HepG2 (cell line): Measurements from ENCODE around the gene FASTK. TPM values are rescaled to one million over a fixed set of nuclear protein-coding genes. Genes with fewer than 3 reads are reported as not detected.

Experiments
- BRCA1 ChIP-seq: sonication (generic); formaldehyde crosslinking; IDR thresholded peaks from 2 replicates; pipeline ENCODE4 v1.4.0; 2020; ENCODE audit warnings: missing genetic modification reagents
- HNRNPLL ChIP-seq: fragments of 200-400 bp; formaldehyde crosslinking; IDR thresholded peaks from 2 replicates; pipeline ENCODE4 v1.6.1; 2017; ENCODE audit warnings: mild to moderate bottlenecking, low read depth, low read length; ENCODE audit not compliant: poor library complexity, severe bottlenecking
- KDM4B ChIP-seq: sonication (generic); formaldehyde crosslinking; IDR thresholded peaks from 2 replicates; pipeline ENCODE4 v1.4.0; 2020; ENCODE audit warnings: missing genetic modification reagents
- KLF15 ChIP-seq: sonication (generic); formaldehyde crosslinking; IDR thresholded peaks from 2 replicates; pipeline ENCODE4 v1.8.1; 2023; ENCODE audit warnings: borderline replicate concordance, mild to moderate bottlenecking, inconsistent platforms, missing genetic modification reagents, mixed read lengths
- MED8 ChIP-seq: sonication (generic); formaldehyde crosslinking; IDR thresholded peaks from 2 replicates; pipeline ENCODE4 v1.8.1; 2023; ENCODE audit warnings: mild to moderate bottlenecking, missing genetic modification reagents; ENCODE audit not compliant: insufficient replicate concordance
- MLLT10 ChIP-seq: sonication (generic); formaldehyde crosslinking; IDR thresholded peaks from 2 replicates; pipeline ENCODE4 v1.4.0; 2020; ENCODE audit warnings: missing genetic modification reagents
- MYNN ChIP-seq: sonication (generic); formaldehyde crosslinking; IDR thresholded peaks from 2 replicates; pipeline ENCODE4 v1.4.0; 2020; ENCODE audit warnings: mild to moderate bottlenecking, low read depth, missing genetic modification reagents
- PITX1 ChIP-seq: sonication (generic); formaldehyde crosslinking; IDR thresholded peaks from 2 replicates; pipeline ENCODE4 v1.5.1; 2020; ENCODE audit warnings: mild to moderate bottlenecking, missing genetic modification reagents
- RBFOX2 ChIP-seq: fragments of 200-400 bp; formaldehyde crosslinking; IDR thresholded peaks from 2 replicates; pipeline ENCODE4 v1.6.1; 2017; ENCODE audit warnings: low read depth, mild to moderate bottlenecking, low read length
- SOX5 ChIP-seq: IDR thresholded peaks from 2 replicates; pipeline ENCODE4 v1.6.1; 2016; ENCODE audit warnings: borderline replicate concordance
- ZNF296 ChIP-seq: sonication (generic); formaldehyde crosslinking; conservative IDR thresholded peaks from 2 replicates; pipeline ENCODE4 v1.5.0; 2020; ENCODE audit warnings: mild to moderate bottlenecking, missing genetic modification reagents
- ZNF616 ChIP-seq: sonication (generic); formaldehyde crosslinking; IDR thresholded peaks from 2 replicates; pipeline ENCODE4 v1.5.0; 2020; ENCODE audit warnings: low read depth, mild to moderate bottlenecking, missing genetic modification reagents
- ZSCAN12 ChIP-seq: sonication (generic); formaldehyde crosslinking; IDR thresholded peaks from 2 replicates; pipeline ENCODE4 v1.9.0; 2021; ENCODE audit warnings: mild to moderate bottlenecking, missing genetic modification reagents
- polyA plus RNA-seq, 8 experiments: library from polyadenylated mRNA; depleted of rRNA in 3 of 8; stranded (reverse) in 7 of 8; unstranded in 1 of 8; fragments of >200 nt; fragmentation: Illumina TruSeq in 4 of 8; extraction: Trizol in 4 of 8; gene quantifications; 2 replicates each; pipeline versions ENCODE4 v1.2.1 to v1.2.3, GENCODE V29; 2011 to 2016; ENCODE audit warnings: low read depth in 4 of 8, missing spikeins in 1 of 8, mixed read lengths in 1 of 8; ENCODE audit not compliant: insufficient read depth in 1 of 8
- total RNA-seq, 5 experiments: library from RNA; depleted of rRNA; stranded (reverse); fragments of >200 nt; fragmentation: Illumina TruSeq; extraction: Trizol; gene quantifications; 2 replicates each; pipeline ENCODE4 v1.2.3, GENCODE V29; 2016; ENCODE audit warnings: low read depth in 1 of 5
- TF ChIP-seq, protein P1 (sequence below): sonication (generic); formaldehyde crosslinking; IDR thresholded peaks from 2 replicates; pipeline ENCODE4 v1.5.0; 2020; ENCODE audit warnings: mild to moderate bottlenecking, missing genetic modification reagents
- TF ChIP-seq, protein P2 (sequence below): IDR thresholded peaks from 2 replicates; pipeline ENCODE4 v1.6.1; 2016; ENCODE audit warnings: control low read depth
- TF ChIP-seq, protein P3 (sequence below): sonication (generic); formaldehyde crosslinking; IDR thresholded peaks from 2 replicates; pipeline ENCODE4 v1.8.0; 2022; ENCODE audit warnings: mild to moderate bottlenecking, missing genetic modification reagents; ENCODE audit not compliant: insufficient replicate concordance
- TF ChIP-seq, protein P4 (sequence below): sonication (generic); formaldehyde crosslinking; IDR thresholded peaks from 2 replicates; pipeline ENCODE4 v1.5.1; 2020; ENCODE audit warnings: mild to moderate bottlenecking, missing genetic modification reagents, moderate library complexity
- TF ChIP-seq, protein P5 (sequence below): sonication (generic); formaldehyde crosslinking; IDR thresholded peaks from 2 replicates; pipeline ENCODE4 v1.8.0; 2022; ENCODE audit warnings: mild to moderate bottlenecking, missing genetic modification reagents, borderline replicate concordance

Gene FASTK
- total and polyA plus RNA-seq, 2 of the 13 experiments (the other 11 are each of a cell fraction or from before 2014, with no cell fraction given), result 52.9 to 55.7 TPM

DNA sequence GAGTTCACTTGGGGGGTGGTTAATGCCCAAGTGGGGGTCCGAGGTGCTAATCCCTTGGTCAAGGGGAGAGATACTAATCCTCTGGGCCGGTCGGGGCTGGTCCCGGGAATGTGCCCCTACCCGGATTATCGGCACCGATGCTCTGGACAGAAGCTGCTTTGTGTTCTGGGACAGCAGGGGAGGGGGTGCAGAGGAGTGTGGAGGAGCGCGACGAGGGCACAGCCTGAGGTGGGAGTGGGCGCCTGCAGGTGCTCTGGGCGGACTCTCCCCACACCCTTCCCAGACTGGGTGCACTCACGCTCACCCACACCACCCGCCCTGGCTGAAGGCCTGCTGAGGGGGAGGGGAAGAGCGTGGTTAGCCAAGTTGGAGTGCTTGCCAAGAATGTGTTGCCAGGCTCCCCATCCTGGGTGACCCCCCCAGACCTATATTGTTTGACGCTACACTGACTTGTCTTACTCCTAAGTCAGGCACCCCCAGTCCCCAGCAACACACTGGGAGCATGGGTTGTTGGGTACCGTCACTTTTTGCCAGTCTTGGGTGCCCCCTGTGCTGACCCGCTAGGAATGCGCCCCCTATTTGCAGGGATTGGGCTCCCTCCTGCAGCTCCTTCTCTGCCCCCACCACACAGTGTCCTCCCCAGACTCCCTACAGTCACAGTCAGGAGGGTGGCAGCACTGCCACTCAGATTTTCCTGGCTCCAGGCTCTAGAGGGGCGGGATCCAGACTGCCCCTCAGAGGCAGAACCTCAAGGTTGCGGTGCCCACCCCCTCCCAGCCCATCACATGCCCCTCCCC, 20.0 kb downstream of the FASTK start (continued):
- TF ChIP-seq, protein P1, sequence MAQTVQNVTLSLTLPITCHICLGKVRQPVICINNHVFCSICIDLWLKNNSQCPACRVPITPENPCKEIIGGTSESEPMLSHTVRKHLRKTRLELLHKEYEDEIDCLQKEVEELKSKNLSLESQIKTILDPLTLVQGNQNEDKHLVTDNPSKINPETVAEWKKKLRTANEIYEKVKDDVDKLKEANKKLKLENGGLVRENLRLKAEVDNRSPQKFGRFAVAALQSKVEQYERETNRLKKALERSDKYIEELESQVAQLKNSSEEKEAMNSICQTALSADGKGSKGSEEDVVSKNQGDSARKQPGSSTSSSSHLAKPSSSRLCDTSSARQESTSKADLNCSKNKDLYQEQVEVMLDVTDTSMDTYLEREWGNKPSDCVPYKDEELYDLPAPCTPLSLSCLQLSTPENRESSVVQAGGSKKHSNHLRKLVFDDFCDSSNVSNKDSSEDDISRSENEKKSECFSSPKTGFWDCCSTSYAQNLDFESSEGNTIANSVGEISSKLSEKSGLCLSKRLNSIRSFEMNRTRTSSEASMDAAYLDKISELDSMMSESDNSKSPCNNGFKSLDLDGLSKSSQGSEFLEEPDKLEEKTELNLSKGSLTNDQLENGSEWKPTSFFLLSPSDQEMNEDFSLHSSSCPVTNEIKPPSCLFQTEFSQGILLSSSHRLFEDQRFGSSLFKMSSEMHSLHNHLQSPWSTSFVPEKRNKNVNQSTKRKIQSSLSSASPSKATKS (CRISPR knock-in tag), result no peak
- TF ChIP-seq, protein P2, sequence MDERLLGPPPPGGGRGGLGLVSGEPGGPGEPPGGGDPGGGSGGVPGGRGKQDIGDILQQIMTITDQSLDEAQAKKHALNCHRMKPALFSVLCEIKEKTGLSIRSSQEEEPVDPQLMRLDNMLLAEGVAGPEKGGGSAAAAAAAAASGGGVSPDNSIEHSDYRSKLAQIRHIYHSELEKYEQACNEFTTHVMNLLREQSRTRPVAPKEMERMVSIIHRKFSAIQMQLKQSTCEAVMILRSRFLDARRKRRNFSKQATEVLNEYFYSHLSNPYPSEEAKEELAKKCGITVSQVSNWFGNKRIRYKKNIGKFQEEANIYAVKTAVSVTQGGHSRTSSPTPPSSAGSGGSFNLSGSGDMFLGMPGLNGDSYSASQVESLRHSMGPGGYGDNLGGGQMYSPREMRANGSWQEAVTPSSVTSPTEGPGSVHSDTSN, result no peak
- 0 out of 2 replicates have a peak, but pooled peaks have one; percentile 25 for TF ChIP-seq RBFOX2
- TF ChIP-seq, protein P3, sequence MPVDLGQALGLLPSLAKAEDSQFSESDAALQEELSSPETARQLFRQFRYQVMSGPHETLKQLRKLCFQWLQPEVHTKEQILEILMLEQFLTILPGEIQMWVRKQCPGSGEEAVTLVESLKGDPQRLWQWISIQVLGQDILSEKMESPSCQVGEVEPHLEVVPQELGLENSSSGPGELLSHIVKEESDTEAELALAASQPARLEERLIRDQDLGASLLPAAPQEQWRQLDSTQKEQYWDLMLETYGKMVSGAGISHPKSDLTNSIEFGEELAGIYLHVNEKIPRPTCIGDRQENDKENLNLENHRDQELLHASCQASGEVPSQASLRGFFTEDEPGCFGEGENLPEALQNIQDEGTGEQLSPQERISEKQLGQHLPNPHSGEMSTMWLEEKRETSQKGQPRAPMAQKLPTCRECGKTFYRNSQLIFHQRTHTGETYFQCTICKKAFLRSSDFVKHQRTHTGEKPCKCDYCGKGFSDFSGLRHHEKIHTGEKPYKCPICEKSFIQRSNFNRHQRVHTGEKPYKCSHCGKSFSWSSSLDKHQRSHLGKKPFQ (CRISPR knock-in tag), result no peak
- TF ChIP-seq KDM4B, result no peak
- TF ChIP-seq BRCA1 (CRISPR knock-in tag), result no peak
- TF ChIP-seq MYNN (CRISPR knock-in tag), result no peak
- no peak for TF ChIP-seq MLLT10 (CRISPR knock-in tag)
- TF ChIP-seq ZSCAN12 (CRISPR knock-in tag), result no peak
- TF ChIP-seq, protein P4, sequence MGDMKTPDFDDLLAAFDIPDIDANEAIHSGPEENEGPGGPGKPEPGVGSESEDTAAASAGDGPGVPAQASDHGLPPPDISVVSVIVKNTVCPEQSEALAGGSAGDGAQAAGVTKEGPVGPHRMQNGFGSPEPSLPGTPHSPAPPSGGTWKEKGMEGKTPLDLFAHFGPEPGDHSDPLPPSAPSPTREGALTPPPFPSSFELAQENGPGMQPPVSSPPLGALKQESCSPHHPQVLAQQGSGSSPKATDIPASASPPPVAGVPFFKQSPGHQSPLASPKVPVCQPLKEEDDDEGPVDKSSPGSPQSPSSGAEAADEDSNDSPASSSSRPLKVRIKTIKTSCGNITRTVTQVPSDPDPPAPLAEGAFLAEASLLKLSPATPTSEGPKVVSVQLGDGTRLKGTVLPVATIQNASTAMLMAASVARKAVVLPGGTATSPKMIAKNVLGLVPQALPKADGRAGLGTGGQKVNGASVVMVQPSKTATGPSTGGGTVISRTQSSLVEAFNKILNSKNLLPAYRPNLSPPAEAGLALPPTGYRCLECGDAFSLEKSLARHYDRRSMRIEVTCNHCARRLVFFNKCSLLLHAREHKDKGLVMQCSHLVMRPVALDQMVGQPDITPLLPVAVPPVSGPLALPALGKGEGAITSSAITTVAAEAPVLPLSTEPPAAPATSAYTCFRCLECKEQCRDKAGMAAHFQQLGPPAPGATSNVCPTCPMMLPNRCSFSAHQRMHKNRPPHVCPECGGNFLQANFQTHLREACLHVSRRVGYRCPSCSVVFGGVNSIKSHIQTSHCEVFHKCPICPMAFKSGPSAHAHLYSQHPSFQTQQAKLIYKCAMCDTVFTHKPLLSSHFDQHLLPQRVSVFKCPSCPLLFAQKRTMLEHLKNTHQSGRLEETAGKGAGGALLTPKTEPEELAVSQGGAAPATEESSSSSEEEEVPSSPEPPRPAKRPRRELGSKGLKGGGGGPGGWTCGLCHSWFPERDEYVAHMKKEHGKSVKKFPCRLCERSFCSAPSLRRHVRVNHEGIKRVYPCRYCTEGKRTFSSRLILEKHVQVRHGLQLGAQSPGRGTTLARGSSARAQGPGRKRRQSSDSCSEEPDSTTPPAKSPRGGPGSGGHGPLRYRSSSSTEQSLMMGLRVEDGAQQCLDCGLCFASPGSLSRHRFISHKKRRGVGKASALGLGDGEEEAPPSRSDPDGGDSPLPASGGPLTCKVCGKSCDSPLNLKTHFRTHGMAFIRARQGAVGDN (CRISPR knock-in tag), result peak; percentile 30
- TF ChIP-seq, protein P5, sequence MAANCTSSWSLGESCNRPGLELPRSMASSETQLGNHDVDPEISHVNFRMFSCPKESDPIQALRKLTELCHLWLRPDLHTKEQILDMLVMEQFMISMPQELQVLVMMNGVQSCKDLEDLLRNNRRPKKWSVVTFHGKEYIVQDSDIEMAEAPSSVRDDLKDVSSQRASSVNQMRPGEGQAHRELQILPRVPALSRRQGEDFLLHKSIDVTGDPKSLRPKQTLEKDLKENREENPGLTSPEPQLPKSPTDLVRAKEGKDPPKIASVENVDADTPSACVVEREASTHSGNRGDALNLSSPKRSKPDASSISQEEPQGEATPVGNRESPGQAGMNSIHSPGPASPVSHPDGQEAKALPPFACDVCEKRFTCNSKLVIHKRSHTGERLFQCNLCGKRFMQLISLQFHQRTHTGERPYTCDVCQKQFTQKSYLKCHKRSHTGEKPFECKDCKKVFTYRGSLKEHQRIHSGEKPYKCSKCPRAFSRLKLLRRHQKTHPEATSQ (CRISPR knock-in tag), result no peak
- TF ChIP-seq MED8, result peak; percentile 17
- TF ChIP-seq HNRNPLL, result peak; percentile 36
- TF ChIP-seq SOX5 (CRISPR knock-in tag), result no peak
- TF ChIP-seq KLF15 (CRISPR knock-in tag), result no peak
- 0 out of 2 replicates have a peak, but pooled peaks have one; percentile 22 for TF ChIP-seq PITX1 (CRISPR knock-in tag)
- TF ChIP-seq ZNF616 (CRISPR knock-in tag), result peak; percentile 73; the same call in 1 of the 2 replicates
- no peak for TF ChIP-seq ZNF296 (CRISPR knock-in tag)
